ENCODE data around the gene SOCS2.
"Not testable (repeated sequence)": the region's sequence is repeated elsewhere in the genome, so short reads cannot be mapped to it uniquely, and the experiment has no call there.

Gene SOCS2

DNA sequence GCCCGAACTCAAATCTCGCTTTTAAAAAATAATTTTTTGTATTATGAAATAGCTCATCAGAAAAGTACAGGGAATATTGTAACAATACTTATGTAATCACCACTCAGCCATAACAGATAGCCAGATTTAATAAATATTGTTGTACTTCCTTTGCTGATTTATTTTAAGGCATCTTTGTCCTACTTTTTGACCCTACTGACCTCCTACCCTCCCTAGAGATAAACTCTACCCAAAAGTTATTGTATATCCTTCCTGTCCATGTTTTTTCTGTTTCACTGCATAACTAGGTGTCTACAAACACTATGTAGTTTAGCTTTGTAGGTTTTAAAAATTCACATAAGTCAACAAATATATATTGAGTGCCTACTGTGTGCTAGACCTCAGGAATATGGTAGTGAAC is 25.1 kb downstream of the SOCS2 start:
- no peak for ATAC-seq
- Mint-ChIP-seq H3K4me1 (no peaks in the 10 kb centered on the region), H3K4me3 (no peak overlapping the region), H3K27me3 (peaks cover 22% of the 10 kb centered on the region), H3K9me3 (no peaks in the 10 kb centered on the region), H3K36me3 (no peaks in the 10 kb centered on the region), H3K27ac (no peak overlapping the region)

DNA sequence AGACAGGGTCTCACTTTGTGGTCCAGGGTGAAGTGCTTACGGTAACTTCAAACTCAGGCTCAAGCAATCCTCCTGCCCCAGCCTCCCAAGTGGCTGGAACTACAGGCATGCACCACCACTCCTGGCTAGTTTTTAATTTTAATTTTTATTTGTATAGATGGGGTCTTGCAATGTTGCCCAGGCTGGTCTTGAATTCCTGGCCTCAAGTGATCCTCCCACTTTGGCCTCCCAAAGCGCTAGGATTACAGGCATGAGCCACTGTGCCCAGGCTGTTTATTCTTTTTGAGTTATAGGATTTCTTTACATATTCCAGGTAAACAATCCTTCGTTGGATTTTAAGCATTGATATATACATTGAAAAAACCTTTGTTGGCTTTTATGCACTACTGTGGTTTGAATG is 26.7 kb downstream of the SOCS2 start:
- H3K4me3 Mint-ChIP-seq: no peak overlapping the region
- H3K36me3 Mint-ChIP-seq: no peaks in the 10 kb centered on the region
- H3K27ac Mint-ChIP-seq: no peak overlapping the region

DNA sequence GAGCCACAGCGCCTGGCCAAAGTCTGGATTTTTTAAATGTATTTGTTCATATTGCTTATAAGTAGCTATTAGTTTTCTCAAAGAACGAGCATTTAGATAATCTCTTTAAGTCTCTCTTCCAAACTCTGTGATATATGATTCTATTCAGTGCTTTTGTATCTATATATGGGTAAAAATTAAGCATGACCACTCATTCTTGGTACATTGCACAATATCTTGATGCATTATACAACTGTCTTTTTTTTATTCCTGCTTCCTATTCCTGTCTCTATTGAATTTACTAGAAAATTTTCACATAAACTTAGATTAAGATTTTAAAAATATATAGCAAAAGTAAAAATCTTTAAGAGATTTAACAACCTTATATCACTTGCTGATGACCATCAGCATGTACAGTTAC is 29.1 kb downstream of the SOCS2 start:
- H3K9me3 Mint-ChIP-seq: no peaks in the 10 kb centered on the region
- H3K27me3 Mint-ChIP-seq: peaks cover 9% of the 10 kb centered on the region
- no peak overlapping the region for H3K27ac Mint-ChIP-seq
- no peak for ATAC-seq
- H3K4me1 Mint-ChIP-seq: no peaks in the 10 kb centered on the region
- H3K4me3 Mint-ChIP-seq: no peak overlapping the region
- H3K36me3 Mint-ChIP-seq: no peaks in the 10 kb centered on the region

More for the DNA sequence above, 26.7 kb downstream of the SOCS2 start:
- Mint-ChIP-seq H3K27me3 (peaks cover 9% of the 10 kb centered on the region), H3K4me1 (no peaks in the 10 kb centered on the region), H3K9me3 (no peaks in the 10 kb centered on the region)
- ATAC-seq: no peak

DNA sequence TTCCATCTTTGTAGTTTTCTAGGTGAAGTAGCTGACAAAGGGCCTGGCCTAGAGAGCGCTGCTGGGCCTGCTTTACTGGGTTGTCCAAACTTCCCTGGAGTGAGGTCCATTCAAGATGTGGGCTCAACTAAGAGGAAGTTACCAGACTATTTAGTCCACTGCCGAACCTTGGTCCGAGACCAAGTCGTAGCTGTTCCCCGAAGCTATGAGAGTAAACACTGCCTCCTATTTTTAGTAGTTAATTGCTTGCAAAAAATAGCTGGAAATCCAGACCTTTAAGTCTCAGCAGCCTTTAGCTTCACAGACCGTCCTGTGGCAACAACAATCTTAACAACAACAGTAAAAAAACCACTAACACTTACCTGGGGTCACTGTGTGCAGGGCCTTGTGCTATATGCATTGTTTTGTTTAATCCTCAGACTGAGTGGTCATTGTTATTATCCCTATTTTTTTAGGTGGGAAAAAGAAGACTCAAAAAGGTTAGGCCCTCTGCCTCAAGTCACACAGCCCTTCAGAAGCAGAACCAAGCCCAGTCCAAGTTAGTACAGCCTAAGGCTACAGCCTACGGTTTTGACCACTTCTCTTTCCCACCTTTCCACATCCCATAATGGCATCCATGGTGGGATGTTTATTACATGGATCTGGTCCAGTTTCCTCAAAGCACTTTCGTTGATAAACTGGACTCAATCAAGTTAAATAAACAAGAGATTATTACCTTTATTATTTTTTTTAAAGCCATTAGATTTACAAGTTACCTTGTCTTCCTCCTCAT is 30.6 kb downstream of the SOCS2 start:
- no peak for ATAC-seq
- Mint-ChIP-seq H3K4me1 (no peaks in the 10 kb centered on the region), H3K36me3 (no peaks in the 10 kb centered on the region), H3K9me3 (no peaks in the 10 kb centered on the region), H3K4me3 (no peak overlapping the region), H3K27ac (no peak overlapping the region), H3K27me3 (peaks cover 3% of the 10 kb centered on the region)

DNA sequence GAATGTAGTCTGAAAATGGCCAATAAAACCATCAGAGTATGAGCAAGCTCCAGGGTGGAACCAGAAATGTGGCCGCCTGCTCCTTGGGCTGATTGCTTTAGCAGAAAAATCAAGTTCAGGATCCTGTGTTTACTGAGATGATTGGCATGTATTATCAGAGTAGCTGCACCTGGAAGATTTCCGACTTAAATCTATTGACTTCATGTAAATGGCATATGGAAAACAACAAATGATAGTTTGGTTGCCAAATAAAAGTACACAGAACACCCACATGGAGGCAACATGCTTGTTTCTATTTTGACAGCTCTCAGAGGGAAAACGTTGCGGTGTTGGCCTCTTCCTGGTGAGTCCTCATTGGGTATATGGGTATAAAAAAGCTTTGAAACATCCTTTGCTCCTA is 31.3 kb downstream of the SOCS2 start:
- Mint-ChIP-seq H3K4me3 (no peak overlapping the region), H3K4me1 (no peaks in the 10 kb centered on the region), H3K36me3 (no peaks in the 10 kb centered on the region), H3K9me3 (no peaks in the 10 kb centered on the region), H3K27ac (no peak overlapping the region), H3K27me3 (no peaks in the 10 kb centered on the region)
- ATAC-seq: no peak

DNA sequence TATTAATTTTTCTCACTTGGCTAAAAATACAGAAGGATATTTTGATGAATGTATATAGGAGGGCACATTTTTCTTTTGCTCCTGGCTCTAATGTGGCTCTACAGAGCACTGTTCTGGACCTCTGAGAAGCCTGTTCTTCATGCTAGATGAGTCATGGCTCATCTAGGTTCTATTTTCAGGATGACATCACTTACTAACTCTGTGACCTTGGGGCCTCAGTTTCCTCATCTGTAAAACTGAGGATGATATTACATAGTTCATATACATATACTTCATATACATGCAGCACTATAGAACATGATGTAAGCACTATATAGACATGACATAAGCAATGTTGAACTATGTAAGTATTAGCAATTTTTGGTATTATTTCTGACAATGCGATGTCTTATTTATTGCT is 35.8 kb downstream of the SOCS2 start:
- H3K36me3 Mint-ChIP-seq: no peaks in the 10 kb centered on the region
- no peak for ATAC-seq
- H3K27ac Mint-ChIP-seq: no peak overlapping the region
- H3K9me3 Mint-ChIP-seq: no peaks in the 10 kb centered on the region
- H3K4me1 Mint-ChIP-seq: no peaks in the 10 kb centered on the region
- no peak overlapping the region for H3K4me3 Mint-ChIP-seq
- H3K27me3 Mint-ChIP-seq: peaks cover 17% of the 10 kb centered on the region

DNA sequence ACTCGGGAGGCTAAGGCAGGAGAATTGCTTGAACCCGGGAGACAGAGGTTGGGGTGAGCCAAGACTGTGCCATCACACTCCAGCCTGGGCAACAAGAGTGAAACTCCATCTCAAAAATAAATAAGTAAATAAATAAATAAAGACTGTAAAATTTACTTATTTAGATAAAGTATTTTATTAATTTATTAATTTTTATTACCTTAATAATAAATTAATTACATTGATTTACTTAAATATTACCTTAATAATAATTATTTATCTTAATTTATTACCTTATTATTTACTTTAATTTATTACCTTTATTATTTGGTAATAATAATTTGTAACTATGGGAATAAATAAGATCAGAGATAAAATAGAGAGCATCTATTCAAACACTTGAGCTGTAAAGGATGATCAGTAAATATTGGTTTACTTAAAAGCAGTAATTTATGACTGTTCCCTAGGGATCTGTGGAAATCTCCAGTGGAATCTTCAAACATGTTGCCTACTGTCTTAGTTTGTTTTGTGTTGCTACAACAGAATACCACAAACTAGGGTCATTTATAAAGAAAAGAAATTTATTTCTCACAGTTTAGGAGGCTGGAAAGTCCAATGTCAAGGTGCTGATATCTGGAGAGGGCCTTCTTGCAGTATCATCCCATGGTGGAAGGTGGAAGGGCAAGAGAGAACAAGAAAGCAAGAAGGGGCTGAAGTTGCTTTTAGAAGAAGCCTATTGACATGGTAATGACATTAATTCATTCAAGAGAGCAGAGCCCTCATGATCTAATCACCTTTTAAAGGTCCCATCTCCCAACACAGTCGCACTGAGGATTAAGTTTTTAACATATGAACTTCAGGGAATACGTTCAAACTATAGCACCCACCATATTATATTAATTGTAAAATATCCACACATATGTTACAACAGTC is 37.1 kb downstream of the SOCS2 start:
- Mint-ChIP-seq H3K4me1 (no peaks in the 10 kb centered on the region), H3K9me3 (no peaks in the 10 kb centered on the region), H3K36me3 (no peaks in the 10 kb centered on the region), H3K4me3 (no peak overlapping the region), H3K27ac (no peak overlapping the region), H3K27me3 (peaks cover 28% of the 10 kb centered on the region)
- ATAC-seq: no peak

DNA sequence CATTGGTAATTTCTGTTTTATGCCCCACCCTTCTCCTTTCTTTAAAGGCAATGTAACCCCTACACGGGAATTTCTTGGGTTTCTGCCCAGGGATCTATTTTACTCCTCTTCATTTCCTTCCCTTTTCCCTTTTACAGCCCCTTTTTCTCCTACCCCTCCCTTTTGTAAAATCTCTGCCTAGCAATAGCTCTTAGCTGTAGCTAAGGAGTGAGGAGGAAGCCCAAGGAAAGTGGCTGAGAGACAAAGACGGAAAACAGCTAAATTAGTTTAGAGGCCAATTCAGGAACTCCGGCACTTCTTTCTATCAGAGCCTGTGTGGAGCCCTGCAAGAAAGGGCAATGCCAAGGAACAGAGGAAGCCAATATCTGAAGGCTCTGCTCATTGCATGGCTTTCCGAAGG is 40.3 kb downstream of the SOCS2 start:
- H3K4me1 Mint-ChIP-seq: no peaks in the 10 kb centered on the region
- H3K36me3 Mint-ChIP-seq: peaks cover 1% of the 10 kb centered on the region
- H3K27me3 Mint-ChIP-seq: peaks cover 38% of the 10 kb centered on the region
- ATAC-seq: no peak
- no peak overlapping the region for H3K4me3 Mint-ChIP-seq
- no peaks in the 10 kb centered on the region for H3K9me3 Mint-ChIP-seq
- H3K27ac Mint-ChIP-seq: no peak overlapping the region

DNA sequence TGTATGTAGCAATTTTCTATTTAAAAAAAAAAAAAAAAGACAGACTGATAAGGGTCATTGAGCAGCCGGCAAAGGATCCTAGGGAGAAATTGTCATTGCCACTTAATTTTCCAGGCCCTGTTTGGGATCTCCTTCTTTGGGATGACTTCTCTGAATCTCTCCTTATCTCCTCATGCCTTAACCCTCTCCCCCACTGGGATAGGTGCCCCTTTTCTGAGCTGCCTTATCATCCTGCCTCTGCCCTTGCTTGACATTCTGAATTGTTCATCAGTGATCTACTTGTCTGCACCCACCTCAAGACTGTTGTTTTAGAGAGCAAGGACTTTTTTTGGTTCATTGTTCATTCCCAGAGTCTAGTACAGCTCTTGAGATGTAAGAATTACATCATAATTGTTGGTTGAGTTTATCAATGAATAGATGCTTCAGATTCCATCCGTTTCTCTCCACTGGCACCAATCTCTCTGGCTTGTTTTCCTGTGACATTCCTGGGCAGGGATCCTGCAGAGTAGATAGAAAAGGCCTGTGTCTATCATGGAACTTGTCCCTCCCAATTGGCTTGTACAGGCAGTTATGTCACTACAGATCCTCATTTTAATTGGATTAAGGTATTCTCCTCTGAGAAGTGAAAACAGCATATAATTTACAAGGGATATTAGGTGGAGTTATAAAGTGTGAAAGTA is 42.6 kb downstream of the SOCS2 start:
- H3K9me3 Mint-ChIP-seq: no peaks in the 10 kb centered on the region
- no peaks in the 10 kb centered on the region for H3K4me1 Mint-ChIP-seq
- H3K4me3 Mint-ChIP-seq: no peak overlapping the region
- no peak for ATAC-seq
- H3K27ac Mint-ChIP-seq: no peak overlapping the region
- peaks cover 5% of the 10 kb centered on the region for H3K36me3 Mint-ChIP-seq
- H3K27me3 Mint-ChIP-seq: peaks cover 59% of the 10 kb centered on the region

DNA sequence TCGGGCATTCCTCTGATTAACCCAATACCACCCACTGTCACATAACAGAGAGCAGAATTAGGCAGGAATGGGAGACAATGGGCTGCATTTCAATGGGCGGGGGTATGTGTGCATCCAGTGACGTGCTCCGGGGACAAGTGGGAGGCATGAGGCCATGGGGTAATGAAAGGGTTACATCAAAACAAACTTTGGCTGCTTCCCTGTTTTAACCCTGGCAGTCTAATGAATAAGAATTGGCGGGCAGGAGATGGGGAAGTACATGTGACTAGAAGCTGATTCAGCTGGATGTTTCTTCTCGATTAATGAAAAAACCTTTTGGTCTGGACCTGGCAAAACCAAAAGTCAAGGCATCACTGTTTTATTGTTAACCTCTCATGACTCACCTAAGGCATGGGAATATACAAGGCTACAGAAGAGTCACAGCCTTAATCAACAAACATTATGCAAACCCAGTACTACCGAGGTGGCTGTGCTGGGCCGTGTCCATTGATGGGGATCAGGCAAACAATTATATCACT is 44.2 kb downstream of the SOCS2 start:
- Mint-ChIP-seq H3K27me3 (peaks cover 60% of the 10 kb centered on the region), H3K4me1 (no peaks in the 10 kb centered on the region)

DNA sequence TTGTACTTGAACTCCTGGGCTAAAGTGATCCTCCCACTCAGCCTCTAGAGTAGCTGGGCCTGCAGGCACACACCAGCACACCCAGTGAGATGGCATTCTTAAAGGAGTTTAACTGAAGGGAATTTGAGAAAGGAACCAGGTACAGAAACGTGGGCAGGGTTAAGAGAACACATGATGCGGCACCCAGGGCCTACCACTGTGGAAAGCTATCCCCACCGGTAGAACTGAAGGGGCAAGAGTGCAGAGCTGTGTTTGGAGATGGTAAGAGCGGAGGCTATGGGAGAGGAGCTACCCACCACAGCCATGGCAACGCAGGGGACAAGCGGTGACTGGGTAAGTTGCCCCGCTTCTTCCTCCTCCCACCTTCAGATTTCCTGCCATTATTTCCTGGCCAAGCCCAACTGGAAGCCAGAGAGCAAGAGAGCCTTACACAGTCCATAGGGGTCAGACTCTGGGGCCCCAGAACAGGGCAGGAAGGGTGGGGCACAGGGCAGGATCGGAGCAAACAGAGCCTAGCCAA is 46.5 kb downstream of the SOCS2 start:
- no peak for ATAC-seq
- H3K4me3 Mint-ChIP-seq: no peak overlapping the region
- peaks cover 38% of the 10 kb centered on the region for H3K27me3 Mint-ChIP-seq
- peaks cover 5% of the 10 kb centered on the region for H3K36me3 Mint-ChIP-seq
- H3K27ac Mint-ChIP-seq: no peak overlapping the region
- H3K9me3 Mint-ChIP-seq: no peaks in the 10 kb centered on the region
- no peaks in the 10 kb centered on the region for H3K4me1 Mint-ChIP-seq

More for the DNA sequence above, 44.2 kb downstream of the SOCS2 start:
- Mint-ChIP-seq H3K36me3 (peaks cover 5% of the 10 kb centered on the region), H3K9me3 (no peaks in the 10 kb centered on the region), H3K4me3 (no peak overlapping the region), H3K27ac (no peak overlapping the region)
- ATAC-seq: peak; percentile 39

DNA sequence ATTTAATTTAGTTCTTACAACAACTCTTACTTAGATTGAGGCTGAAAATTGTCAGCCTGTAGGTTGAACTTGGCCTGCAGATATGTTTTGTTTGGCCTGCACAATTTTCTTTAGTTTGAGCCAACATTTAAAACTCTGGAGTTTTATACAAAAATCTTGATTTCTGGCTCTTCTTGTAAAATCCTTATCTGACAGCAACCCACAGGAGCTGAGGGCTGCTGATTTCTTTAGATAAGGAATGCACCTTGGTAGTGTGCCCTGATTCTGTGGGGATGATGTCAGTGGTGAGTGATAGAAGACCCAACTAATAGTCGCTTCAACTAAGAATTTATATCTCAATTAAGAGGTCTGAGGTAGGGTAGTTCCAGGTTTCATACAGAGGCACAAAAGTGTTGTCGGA is 49.5 kb downstream of the SOCS2 start:
- Mint-ChIP-seq H3K4me1 (peaks cover 8% of the 10 kb centered on the region), H3K36me3 (peaks cover 5% of the 10 kb centered on the region), H3K27ac (no peak overlapping the region), H3K9me3 (peaks cover 7% of the 10 kb centered on the region), H3K4me3 (no peak overlapping the region), H3K27me3 (peaks cover 22% of the 10 kb centered on the region)
- ATAC-seq: no peak

DNA sequence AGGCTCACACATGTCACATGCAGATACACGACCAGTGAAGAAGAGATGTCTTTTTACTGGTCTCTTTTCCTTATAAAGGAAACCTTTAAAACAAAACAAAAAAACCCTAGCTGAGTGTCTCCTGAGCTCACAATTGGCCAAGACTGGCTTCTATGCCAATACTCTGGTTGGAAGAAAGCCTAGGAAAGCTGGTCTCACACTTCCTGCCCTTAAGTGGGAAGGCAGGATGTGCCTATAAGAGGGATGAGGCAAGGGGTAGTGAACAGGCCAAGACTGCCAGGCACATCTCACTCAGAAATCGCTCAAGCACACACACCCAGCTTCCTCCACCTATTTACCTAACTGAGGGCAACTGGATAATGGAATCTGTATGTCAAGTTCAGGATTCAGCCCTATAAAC is 50.0 kb downstream of the SOCS2 start:
- Mint-ChIP-seq H3K27me3 (peaks cover 22% of the 10 kb centered on the region), H3K27ac (no peak overlapping the region), H3K4me3 (no peak overlapping the region), H3K36me3 (peaks cover 5% of the 10 kb centered on the region), H3K4me1 (peaks cover 8% of the 10 kb centered on the region), H3K9me3 (peaks cover 8% of the 10 kb centered on the region)
- ATAC-seq: no peak

DNA sequence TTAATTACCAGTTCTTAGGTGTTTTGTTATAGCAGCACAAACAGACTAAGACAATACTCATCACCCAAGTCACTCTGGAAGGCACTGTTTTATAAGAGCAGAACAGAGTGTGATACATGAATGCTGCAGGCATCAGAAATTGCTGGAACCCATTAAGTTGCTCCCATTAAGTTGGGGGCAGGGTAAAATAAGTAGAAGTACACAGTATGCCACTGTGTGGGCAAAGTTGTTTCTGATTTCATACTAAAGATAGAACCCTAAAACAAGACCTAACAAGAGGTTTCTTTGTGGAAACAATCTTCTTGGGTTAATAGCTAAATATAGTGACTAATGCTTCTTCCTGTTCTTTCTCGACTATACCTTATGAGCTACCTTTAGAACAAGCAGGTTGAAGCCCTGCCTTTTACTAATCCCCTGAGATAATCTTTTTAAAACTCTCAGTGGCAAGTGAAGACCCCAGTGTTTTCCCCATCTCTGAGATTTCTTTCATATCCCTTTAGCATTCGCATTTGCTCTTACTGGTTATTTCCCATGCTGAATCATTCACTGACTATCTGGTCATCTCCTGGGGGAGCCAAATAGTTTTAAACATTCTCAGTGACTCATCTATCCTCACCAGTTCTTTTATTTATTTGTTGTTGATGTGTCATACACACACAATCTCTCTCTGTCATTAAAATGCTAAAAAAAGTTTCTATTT is 52.3 kb downstream of the SOCS2 start:
- Mint-ChIP-seq H3K27me3 (peaks cover 4% of the 10 kb centered on the region), H3K9me3 (peaks cover 8% of the 10 kb centered on the region), H3K4me3 (no peak overlapping the region), H3K4me1 (peaks cover 8% of the 10 kb centered on the region), H3K27ac (peak overlapping the region; percentile 31), H3K36me3 (no peaks in the 10 kb centered on the region)
- peak; percentile 87 for ATAC-seq

DNA sequence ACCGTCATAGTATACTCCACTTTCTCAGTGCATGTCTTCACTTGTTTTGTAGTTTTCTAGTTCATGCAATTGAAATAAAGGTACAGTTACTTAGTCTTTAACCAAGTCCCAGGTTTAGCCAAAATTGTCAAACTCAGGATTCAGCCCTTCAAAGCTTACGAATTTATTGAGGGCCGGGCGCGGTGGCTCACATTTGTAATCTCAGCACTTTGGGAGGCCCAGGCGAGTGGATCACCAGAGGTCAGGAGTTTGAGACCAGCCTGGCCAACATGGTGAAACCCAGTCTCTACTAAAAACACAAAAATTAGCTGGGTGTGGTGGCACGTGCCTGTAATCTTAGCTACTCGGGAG is 52.8 kb downstream of the SOCS2 start:
- not testable (repeated sequence) for H3K4me1 Mint-ChIP-seq, H3K4me3 Mint-ChIP-seq, H3K36me3 Mint-ChIP-seq, H3K9me3 Mint-ChIP-seq, H3K27me3 Mint-ChIP-seq, ATAC-seq
- peak overlapping the region; percentile 31 for H3K27ac Mint-ChIP-seq
